ENCODE results near the gene MSN.

DNA sequence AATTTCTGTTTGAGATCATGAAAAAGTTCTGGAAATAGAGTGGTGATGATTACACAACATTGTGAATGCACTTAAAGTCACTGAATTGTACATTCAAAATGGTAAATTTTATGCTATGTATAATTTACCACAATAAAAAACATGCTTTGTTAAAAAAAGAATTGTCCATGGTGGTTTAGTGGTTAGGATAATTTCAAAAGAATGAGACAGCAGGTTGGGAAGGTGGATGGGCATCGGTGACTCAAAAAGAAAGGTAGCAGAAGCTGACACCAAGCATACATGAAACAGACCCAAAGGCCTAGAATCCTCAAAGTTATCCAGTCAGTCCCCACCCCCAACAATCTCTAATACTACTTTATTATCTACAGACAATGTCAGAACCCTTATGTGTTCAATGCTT lies 91.1 kb downstream of the MSN start:
- TF ChIP-seq EZH2phosphoT487 (IDR thresholded peaks at IDR 0.05; ENCODE audit: borderline replicate concordance) = no peak
- TF ChIP-seq, protein P1, sequence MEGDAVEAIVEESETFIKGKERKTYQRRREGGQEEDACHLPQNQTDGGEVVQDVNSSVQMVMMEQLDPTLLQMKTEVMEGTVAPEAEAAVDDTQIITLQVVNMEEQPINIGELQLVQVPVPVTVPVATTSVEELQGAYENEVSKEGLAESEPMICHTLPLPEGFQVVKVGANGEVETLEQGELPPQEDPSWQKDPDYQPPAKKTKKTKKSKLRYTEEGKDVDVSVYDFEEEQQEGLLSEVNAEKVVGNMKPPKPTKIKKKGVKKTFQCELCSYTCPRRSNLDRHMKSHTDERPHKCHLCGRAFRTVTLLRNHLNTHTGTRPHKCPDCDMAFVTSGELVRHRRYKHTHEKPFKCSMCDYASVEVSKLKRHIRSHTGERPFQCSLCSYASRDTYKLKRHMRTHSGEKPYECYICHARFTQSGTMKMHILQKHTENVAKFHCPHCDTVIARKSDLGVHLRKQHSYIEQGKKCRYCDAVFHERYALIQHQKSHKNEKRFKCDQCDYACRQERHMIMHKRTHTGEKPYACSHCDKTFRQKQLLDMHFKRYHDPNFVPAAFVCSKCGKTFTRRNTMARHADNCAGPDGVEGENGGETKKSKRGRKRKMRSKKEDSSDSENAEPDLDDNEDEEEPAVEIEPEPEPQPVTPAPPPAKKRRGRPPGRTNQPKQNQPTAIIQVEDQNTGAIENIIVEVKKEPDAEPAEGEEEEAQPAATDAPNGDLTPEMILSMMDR (IDR thresholded peaks at IDR 0.05 in 2 of 3, conservative IDR thresholded peaks at IDR 0.05 in 1 of 3; ENCODE audit: borderline replicate concordance in 1 of 3, insufficient read depth in 1 of 3, low read depth in 2 of 3, low read length in 2 of 3) = no peak
- no peak for TF ChIP-seq RAD21 (IDR thresholded peaks at IDR 0.05; ENCODE audit: low read depth)
- no peak for TF ChIP-seq CEBPB (IDR thresholded peaks at IDR 0.05; ENCODE audit: low read depth)
- no peak for TF ChIP-seq EGR1 (IDR thresholded peaks at IDR 0.05; ENCODE audit: low read depth)
- no peak for TF ChIP-seq POLR2A (IDR thresholded peaks at IDR 0.05; ENCODE audit: borderline replicate concordance, extremely low read depth, insufficient read depth, insufficient read length)
